Measurements from ENCODE around the gene TTLL11. TPM values are rescaled to one million over a fixed set of nuclear protein-coding genes. Genes with fewer than 3 reads are reported as not detected.

TTLL11 gene
- total RNA-seq, 1 donor from 2014 or later, result 0.75 TPM

DNA sequence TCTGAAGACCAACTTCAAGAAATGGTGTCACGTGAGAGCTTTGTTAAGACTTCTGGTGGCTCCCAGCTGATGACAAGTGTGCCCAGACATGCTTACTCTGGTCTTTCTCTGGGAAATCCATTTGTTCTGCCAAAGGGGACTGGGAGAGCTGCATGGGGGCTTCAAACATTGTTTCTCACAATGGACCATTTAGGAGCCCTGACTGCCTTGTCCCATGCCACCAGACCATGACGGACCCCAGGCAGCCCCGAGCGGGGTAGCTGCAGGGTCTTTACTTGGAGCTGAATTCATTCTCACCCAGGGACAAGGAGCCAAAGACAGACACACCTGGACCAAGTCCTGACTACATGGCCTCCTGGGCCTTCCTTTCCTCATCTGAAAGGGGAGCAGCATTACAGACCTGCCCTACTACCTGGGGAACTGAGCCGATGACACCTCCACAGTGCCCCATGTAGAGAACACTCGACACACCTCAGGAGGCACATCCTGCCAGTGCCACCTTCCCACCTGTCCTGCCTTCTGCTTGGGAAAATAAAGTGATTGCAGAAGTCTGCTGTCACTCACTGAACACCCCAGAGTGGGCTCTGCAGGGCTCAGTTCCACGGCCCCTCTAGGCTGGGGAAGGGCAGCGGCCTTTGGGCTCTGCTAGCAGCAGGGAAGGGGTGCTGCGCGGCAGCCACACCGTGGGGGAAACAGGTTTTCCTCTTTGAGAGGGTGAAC is 272.7 kb downstream of the TTLL11 start:
- peak overlapping the region; percentile 74 for H2AFZ ChIP-seq (replicated peaks)
- no peak overlapping the region for H3K27ac ChIP-seq
- no peak overlapping the region for H3K27ac Mint-ChIP-seq
- no peak for DNase-seq (ENCODE audit: low spot score)
- no peaks in the 10 kb centered on the region for H3K9me3 ChIP-seq (ENCODE audit: low read depth)
- H3K4me1 Mint-ChIP-seq, result peaks cover 64% of the 10 kb centered on the region
- H3K9me3 Mint-ChIP-seq, result no peaks in the 10 kb centered on the region
- H3K27me3 ChIP-seq, result no peaks in the 10 kb centered on the region
- H3F3A ChIP-seq (ENCODE audit: low read depth), result peaks cover 23% of the 10 kb centered on the region
- no peak overlapping the region for H3K9ac ChIP-seq
- peaks cover 20% of the 10 kb centered on the region for H3K4me1 ChIP-seq
- H3K4me3 Mint-ChIP-seq, result peak overlapping the region; percentile 7
- peaks cover 19% of the 10 kb centered on the region for H3K27me3 Mint-ChIP-seq (ENCODE audit: insufficient read depth, low read depth)
- H3K4me3 ChIP-seq, result no peak overlapping the region
- no peaks in the 10 kb centered on the region for H4K20me1 ChIP-seq (ENCODE audit: low read depth)
- H3K79me2 ChIP-seq (ENCODE audit: low read depth), result no peaks in the 10 kb centered on the region
- TF ChIP-seq EZH2 (IDR thresholded peaks at IDR 0.05) (no peak), EZH2phosphoT487 (IDR thresholded peaks at IDR 0.05) (no peak)
- TF ChIP-seq, protein P1, sequence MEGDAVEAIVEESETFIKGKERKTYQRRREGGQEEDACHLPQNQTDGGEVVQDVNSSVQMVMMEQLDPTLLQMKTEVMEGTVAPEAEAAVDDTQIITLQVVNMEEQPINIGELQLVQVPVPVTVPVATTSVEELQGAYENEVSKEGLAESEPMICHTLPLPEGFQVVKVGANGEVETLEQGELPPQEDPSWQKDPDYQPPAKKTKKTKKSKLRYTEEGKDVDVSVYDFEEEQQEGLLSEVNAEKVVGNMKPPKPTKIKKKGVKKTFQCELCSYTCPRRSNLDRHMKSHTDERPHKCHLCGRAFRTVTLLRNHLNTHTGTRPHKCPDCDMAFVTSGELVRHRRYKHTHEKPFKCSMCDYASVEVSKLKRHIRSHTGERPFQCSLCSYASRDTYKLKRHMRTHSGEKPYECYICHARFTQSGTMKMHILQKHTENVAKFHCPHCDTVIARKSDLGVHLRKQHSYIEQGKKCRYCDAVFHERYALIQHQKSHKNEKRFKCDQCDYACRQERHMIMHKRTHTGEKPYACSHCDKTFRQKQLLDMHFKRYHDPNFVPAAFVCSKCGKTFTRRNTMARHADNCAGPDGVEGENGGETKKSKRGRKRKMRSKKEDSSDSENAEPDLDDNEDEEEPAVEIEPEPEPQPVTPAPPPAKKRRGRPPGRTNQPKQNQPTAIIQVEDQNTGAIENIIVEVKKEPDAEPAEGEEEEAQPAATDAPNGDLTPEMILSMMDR (IDR thresholded peaks at IDR 0.05), result no peak
- peak overlapping the region; percentile 54 for H3K4me2 ChIP-seq
- no peaks in the 10 kb centered on the region for H3K36me3 ChIP-seq
- H3K36me3 Mint-ChIP-seq, result no peaks in the 10 kb centered on the region

DNA sequence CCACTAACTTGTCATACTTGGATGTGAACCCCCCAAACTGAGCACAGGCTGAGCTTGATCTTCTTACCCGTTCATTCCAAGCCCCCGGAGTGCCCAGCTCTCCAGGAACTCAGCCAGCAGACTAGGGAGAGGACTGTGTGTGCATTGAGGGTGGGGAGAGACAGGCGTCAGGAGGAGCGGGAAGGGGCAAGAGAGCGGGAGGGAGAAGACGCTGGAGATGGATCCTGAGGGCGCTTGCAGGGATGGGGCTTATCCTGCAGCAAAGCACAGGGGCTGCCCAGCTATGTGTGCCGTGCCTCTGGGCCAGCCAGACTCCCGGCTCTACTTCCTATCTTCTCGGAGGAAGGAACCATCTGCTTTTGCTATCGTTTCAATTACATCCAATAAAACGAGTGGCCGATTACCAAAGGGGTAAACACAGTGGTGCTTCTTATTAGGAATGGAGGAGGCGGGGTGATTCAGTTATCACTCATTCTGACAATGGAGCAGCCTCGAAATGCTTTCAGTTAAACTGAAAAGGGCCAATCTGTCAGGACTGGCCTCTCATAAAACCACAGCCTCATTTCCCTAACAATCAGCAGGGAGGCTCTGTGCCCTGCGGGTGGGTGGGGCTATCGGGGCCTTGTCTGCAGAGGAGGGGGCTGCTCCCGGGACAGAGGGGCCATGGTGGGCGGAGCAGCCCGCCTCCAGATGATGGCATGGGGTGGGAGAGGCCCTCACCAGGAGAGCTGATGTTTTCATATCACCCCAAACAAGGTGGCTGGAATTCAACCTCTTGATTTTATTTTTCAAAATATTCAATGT is 273.5 kb downstream of the TTLL11 start:
- no peaks in the 10 kb centered on the region for H3K36me3 Mint-ChIP-seq
- Histone ChIP-seq H3K9me3 (ENCODE audit: low read depth) (no peaks in the 10 kb centered on the region), H3K9ac (no peak overlapping the region), H3K4me3 (peak overlapping the region; percentile 4), H3K27me3 (no peaks in the 10 kb centered on the region), H3K4me1 (peaks cover 26% of the 10 kb centered on the region), H2AFZ (replicated peaks) (peak overlapping the region; percentile 74), H4K20me1 (ENCODE audit: low read depth) (no peaks in the 10 kb centered on the region), H3F3A (ENCODE audit: low read depth) (peaks cover 15% of the 10 kb centered on the region), H3K4me2 (peak overlapping the region; percentile 54), H3K36me3 (no peaks in the 10 kb centered on the region), H3K79me2 (ENCODE audit: low read depth) (no peaks in the 10 kb centered on the region), H3K27ac (no peak overlapping the region)
- peak; percentile 75 for DNase-seq (ENCODE audit: low spot score)
- peaks cover 72% of the 10 kb centered on the region for H3K4me1 Mint-ChIP-seq
- TF ChIP-seq EZH2phosphoT487 (IDR thresholded peaks at IDR 0.05) (no peak), EZH2 (IDR thresholded peaks at IDR 0.05) (no peak)
- TF ChIP-seq, protein P1 (IDR thresholded peaks at IDR 0.05), result no peak
- H3K27me3 Mint-ChIP-seq (ENCODE audit: insufficient read depth, low read depth), result peaks cover 19% of the 10 kb centered on the region
- no peak overlapping the region for H3K27ac Mint-ChIP-seq
- H3K4me3 Mint-ChIP-seq, result peak overlapping the region; percentile 57
- no peaks in the 10 kb centered on the region for H3K9me3 Mint-ChIP-seq

DNA sequence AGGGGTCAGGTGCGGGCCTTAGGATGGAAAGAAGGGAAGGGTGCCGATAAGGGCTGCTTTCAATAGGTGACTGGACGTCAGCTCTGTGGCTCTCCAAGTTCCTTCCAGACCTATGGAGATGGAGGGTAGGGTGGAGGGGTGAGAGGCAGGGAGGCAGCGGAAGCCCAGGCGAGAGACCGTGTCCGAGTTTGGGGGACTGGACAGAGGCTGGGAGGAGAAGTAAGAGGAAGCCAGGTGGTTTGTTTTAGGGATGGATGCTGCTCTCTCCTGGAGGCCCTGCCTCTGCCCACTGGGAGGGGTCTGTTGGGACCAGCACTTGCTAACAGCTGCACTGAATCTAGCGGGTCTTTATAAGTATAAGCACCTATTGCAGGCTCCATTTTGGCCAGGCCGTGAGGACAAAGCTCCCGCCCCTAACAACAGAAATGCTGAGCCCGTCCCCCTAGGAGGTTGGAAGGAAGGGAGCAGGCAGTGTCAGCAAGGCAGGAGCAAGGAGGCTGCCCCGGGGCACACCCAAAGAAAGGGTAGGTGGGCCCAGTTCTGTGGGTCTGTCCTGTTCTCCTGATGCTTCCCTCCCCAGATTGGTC is 274.2 kb downstream of the TTLL11 start:
- Histone ChIP-seq H3F3A (ENCODE audit: low read depth) (peaks cover 14% of the 10 kb centered on the region), H3K4me2 (peak overlapping the region; percentile 54), H4K20me1 (ENCODE audit: low read depth) (no peaks in the 10 kb centered on the region), H3K36me3 (no peaks in the 10 kb centered on the region), H3K9ac (no peak overlapping the region), H3K4me3 (no peak overlapping the region), H3K79me2 (ENCODE audit: low read depth) (no peaks in the 10 kb centered on the region), H3K27ac (no peak overlapping the region), H3K27me3 (no peaks in the 10 kb centered on the region), H3K9me3 (ENCODE audit: low read depth) (no peaks in the 10 kb centered on the region), H2AFZ (replicated peaks) (peak overlapping the region; percentile 74), H3K4me1 (peaks cover 30% of the 10 kb centered on the region)
- H3K4me3 Mint-ChIP-seq, result peak overlapping the region; percentile 57
- TF ChIP-seq EZH2phosphoT487 (IDR thresholded peaks at IDR 0.05) (no peak), EZH2 (IDR thresholded peaks at IDR 0.05) (no peak)
- TF ChIP-seq, protein P1 (IDR thresholded peaks at IDR 0.05), result no peak
- H3K9me3 Mint-ChIP-seq, result no peaks in the 10 kb centered on the region
- no peaks in the 10 kb centered on the region for H3K36me3 Mint-ChIP-seq
- peak overlapping the region; percentile 36 for H3K27ac Mint-ChIP-seq
- DNase-seq (ENCODE audit: low spot score), result no peak
- peaks cover 19% of the 10 kb centered on the region for H3K27me3 Mint-ChIP-seq (ENCODE audit: insufficient read depth, low read depth)
- H3K4me1 Mint-ChIP-seq, result peaks cover 72% of the 10 kb centered on the region

Data from neural progenitor cell (in vitro differentiated cells).